HEK293T (cell line): ENCODE measurements around the gene ABHD17A.

Source experiments
- CTCF ChIA-PET: fragments of 350-600 bp; formaldehyde crosslinking; extraction: SDS; loops from one replicate; lab custom pipeline; 2021; ENCODE audit warnings: antibody characterized with exemption, inconsistent platforms; lab: Yijun Ruan, JAX
- POLR2A ChIA-PET: fragments of 350-600 bp; formaldehyde crosslinking; extraction: SDS; loops from one replicate; lab custom pipeline; 2020; ENCODE audit warnings: antibody characterized with exemption, inconsistent platforms; lab: Yijun Ruan, JAX
- DNase-seq: peaks from one replicate; pipeline ENCODE4 v3.0.0; 2012; ENCODE audit warnings: mixed read lengths; ENCODE audit errors: extremely low spot score
- ARNT ChIP-seq: fragments of 450-650 bp; IDR thresholded peaks from 2 replicates; pipeline ENCODE4 v1.6.1; 2017; ENCODE audit warnings: mild to moderate bottlenecking
- BHLHE40 ChIP-seq: fragments of 450-650 bp; IDR thresholded peaks from 2 replicates; pipeline ENCODE4 v1.6.1; 2016; ENCODE audit warnings: mild to moderate bottlenecking, moderate library complexity, borderline replicate concordance
- CTBP1 ChIP-seq: fragments of 450-650 bp; IDR thresholded peaks from 2 replicates; pipeline ENCODE4 v1.6.1; 2016; ENCODE audit warnings: borderline replicate concordance
- ELF4 ChIP-seq: fragments of 450-650 bp; IDR thresholded peaks from 2 replicates; pipeline ENCODE4 v1.6.1; 2017; ENCODE audit warnings: antibody characterized with exemption
- FOXA1 ChIP-seq: fragments of 450-650 bp; IDR thresholded peaks from 2 replicates; pipeline ENCODE4 v1.6.1; 2016; ENCODE audit warnings: mild to moderate bottlenecking
- FOXK2 ChIP-seq: fragments of 450-650 bp; IDR thresholded peaks from 2 replicates; pipeline ENCODE4 v1.6.1; 2016; ENCODE audit warnings: mild to moderate bottlenecking
- FOXM1 ChIP-seq: fragments of 450-650 bp; IDR thresholded peaks from 2 replicates; pipeline ENCODE4 v1.6.1; 2017; ENCODE audit warnings: mild to moderate bottlenecking, borderline replicate concordance
- HDGF ChIP-seq: fragments of 450-650 bp; IDR thresholded peaks from 2 replicates; pipeline ENCODE4 v1.6.1; 2017; ENCODE audit warnings: antibody characterized with exemption, borderline replicate concordance
- L3MBTL2 ChIP-seq: fragments of 450-650 bp; conservative IDR thresholded peaks from 2 replicates; pipeline ENCODE4 v1.6.1; 2016; ENCODE audit warnings: mild to moderate bottlenecking
- LEF1 ChIP-seq: fragments of 450-650 bp; IDR thresholded peaks from 2 replicates; pipeline ENCODE4 v1.6.1; 2017; ENCODE audit warnings: mild to moderate bottlenecking, borderline replicate concordance
- NFRKB ChIP-seq: fragments of 450-650 bp; IDR thresholded peaks from 2 replicates; pipeline ENCODE4 v1.6.1; 2016; ENCODE audit warnings: mild to moderate bottlenecking, moderate library complexity
- SP1 ChIP-seq: fragments of 450-650 bp; IDR thresholded peaks from 2 replicates; pipeline ENCODE4 v1.6.1; 2017
- SUZ12 ChIP-seq: fragments of 450-650 bp; IDR thresholded peaks from 2 replicates; pipeline ENCODE4 v1.6.1; 2016; ENCODE audit warnings: mild to moderate bottlenecking
- TARDBP ChIP-seq: fragments of 450-650 bp; IDR thresholded peaks from 2 replicates; pipeline ENCODE4 v1.6.1; 2016
- ZNF384 ChIP-seq: fragments of 450-650 bp; IDR thresholded peaks from 2 replicates; pipeline ENCODE4 v1.6.1; 2016
- TF ChIP-seq, protein P1 (sequence below): fragments of 450-650 bp; IDR thresholded peaks from 2 replicates; pipeline ENCODE4 v1.6.1; 2016

Gene ABHD17A

GRCh38 chr19:1874554-1875185 lies 10.6 kb downstream of the ABHD17A start:
- TF ChIP-seq LEF1: no peak
- peak; percentile 94 for TF ChIP-seq ZNF384
- TF ChIP-seq, protein P1, sequence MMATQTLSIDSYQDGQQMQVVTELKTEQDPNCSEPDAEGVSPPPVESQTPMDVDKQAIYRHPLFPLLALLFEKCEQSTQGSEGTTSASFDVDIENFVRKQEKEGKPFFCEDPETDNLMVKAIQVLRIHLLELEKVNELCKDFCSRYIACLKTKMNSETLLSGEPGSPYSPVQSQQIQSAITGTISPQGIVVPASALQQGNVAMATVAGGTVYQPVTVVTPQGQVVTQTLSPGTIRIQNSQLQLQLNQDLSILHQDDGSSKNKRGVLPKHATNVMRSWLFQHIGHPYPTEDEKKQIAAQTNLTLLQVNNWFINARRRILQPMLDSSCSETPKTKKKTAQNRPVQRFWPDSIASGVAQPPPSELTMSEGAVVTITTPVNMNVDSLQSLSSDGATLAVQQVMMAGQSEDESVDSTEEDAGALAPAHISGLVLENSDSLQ: peak; percentile 63
- POLR2A ChIA-PET: interaction anchor here (0.6 to 2.2 kb wide), 4 partner anchors 10 to 49 kb away, joined by 3 to 11 read pairs (median 6); no protein-coding TSS in a partner anchor
- CTCF ChIA-PET: interaction anchor here (0.6 to 1.9 kb wide), 2 partner anchors 29 to 37 kb away, joined by 3 to 5 read pairs; no protein-coding TSS in a partner anchor
- DNase-seq: no peak

DNA sequence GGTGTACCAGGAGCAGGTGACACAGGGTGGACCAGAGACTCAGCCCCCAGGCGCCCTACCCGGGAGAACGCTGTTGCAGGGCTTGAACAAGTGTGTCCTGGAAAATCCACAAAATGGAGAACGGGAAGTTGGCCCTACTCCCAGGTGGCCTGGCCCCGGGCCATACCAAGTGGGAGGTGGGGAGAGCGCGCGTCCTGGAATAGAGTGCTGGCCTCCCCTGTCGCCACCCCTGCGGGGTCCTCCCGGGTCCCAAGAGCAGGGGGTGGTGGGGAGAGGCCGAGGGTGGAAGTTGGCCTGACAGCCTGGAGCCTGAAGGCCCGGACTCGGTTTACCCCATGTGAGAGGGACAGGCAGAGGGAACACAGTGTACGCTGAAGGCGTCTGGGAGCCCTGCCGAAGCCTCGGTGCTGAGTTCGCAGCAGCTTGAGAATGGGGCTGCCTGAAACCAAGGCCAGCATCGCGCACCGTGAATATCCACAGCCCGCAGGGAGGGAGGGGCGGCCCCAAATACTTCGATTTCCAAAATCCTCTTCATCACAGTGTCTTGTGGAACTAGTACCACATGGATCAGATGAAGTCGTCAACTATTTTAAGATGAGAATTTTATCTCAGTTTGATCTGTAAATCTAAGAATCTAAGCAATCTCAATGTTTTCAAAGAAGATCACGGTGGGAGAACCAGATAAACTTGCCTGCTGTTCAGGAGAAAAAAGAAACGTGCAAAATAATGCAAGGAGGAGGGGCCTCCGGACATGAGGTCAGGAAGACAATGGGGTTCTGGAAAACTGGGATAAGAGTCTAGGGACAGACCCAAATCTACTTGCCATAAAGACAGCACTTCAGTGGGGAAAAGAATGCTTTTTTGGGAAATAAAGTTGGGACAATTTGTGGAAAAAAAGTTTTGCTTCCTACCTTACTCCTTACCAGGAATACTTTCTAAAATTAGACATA lies 11.5 kb downstream of the ABHD17A start:
- ChIA-PET CTCF (no interaction called here), POLR2A (no interaction called here)
- TF ChIP-seq FOXK2 (no peak), ELF4 (no peak), SUZ12 (no peak), BHLHE40 (no peak), CTBP1 (no peak), L3MBTL2 (no peak), TARDBP (no peak), SP1 (no peak), ARNT (no peak), FOXM1 (no peak), LEF1 (no peak), NFRKB (no peak), HDGF (no peak), ZNF384 (no peak), FOXA1 (no peak)
- TF ChIP-seq, protein P1: no peak
- DNase-seq: no peak

DNA sequence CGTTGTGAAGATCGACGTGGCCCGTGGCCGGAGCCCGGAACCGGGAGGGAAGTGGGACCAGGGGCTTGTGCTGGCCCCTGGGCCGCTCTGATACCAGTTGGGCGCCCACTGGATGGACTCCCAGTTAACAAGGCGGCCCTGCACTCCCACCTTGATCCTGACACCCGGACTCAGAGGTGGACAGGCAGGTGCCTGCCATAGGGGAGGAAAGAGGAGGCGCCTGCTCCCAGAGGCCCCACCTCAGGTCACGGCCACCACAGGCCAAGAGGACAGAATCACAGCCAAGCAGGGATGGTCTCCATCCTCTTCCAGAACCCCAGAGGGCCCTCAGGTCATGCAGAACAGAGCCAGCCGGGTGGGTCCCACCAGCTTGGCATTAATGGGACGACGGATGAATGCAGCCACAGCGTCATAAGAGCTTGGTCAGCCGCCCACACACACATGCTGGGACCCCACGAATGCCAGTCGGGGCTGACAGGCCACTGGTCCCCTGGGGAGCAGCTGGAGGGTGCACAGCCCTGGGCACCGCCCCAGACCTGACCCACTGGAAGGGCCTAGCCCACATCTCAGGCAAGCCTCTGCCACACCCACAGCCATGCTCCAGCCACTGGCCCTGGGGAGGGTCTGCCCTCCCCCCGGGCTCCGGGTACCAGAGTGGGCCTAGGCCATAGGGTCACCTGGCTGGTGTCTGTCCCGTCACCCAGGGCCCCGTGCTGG lies 12.3 kb downstream of the ABHD17A start:
- no peak for DNase-seq
- CTCF ChIA-PET: no interaction called here
- TF ChIP-seq LEF1 (no peak), L3MBTL2 (no peak), BHLHE40 (no peak), SUZ12 (no peak), CTBP1 (no peak), SP1 (no peak), HDGF (no peak), FOXA1 (no peak), FOXM1 (no peak), FOXK2 (no peak), NFRKB (no peak), ARNT (no peak), TARDBP (no peak)
- POLR2A ChIA-PET: no interaction called here

DNA sequence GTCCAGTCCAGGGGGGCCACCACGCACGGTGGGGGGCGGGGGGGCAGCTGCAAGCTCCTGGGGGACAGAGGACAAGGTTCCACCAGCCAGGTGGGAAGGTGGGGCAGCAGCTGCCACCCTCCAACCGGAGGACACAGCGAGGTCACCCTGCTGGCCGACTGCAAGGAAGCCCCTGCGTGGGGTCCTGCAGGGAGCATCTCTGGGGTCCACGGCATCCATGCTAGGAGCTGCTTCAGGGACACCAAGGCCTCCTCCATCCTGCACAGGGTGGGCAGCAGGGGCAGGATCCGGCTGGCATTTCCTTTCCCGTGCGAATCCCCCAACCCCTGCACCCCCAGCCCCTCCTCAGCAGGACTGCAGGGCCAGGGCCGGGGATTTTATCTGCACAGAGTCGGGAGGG lies 13.7 kb downstream of the ABHD17A start:
- no peak for TF ChIP-seq ELF4
- TF ChIP-seq CTBP1: no peak
- TF ChIP-seq, protein P1: no peak
- TF ChIP-seq ZNF384: no peak
- TF ChIP-seq NFRKB: no peak
- no peak for TF ChIP-seq ARNT
- ChIA-PET CTCF (no interaction called here), POLR2A (no interaction called here)
- DNase-seq: no peak

DNA sequence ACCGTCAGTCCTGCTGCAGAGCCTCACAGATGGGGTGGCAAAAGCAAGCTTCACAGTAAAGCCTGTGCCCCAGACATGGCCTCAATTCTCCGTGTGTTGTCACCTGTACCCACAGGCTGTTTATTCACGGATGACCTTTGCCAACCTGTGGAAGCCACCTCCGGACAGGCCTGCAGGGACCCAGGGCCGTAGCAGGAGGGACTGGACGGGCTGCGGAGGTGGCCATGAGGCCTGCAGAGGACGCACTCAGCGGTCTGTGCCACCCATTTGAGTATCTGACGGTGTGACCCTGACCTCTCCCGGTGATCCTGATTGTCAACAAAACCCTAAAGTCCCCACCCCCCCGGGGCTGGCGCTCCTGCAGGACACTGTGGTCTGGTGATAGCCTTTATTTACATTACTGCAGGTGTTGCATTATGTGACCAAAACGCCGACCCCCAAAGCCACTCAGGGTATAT lies 14.1 kb downstream of the ABHD17A start:
- ChIA-PET POLR2A (interaction anchor here (0.7 kb wide), 1 partner anchor 258 kb away, joined by 3 read pairs; no protein-coding TSS in a partner anchor), CTCF (no interaction called here)
- TF ChIP-seq ARNT (no peak), TARDBP (no peak), ELF4 (no peak), HDGF (no peak), BHLHE40 (no peak)
- DNase-seq: no peak

DNA sequence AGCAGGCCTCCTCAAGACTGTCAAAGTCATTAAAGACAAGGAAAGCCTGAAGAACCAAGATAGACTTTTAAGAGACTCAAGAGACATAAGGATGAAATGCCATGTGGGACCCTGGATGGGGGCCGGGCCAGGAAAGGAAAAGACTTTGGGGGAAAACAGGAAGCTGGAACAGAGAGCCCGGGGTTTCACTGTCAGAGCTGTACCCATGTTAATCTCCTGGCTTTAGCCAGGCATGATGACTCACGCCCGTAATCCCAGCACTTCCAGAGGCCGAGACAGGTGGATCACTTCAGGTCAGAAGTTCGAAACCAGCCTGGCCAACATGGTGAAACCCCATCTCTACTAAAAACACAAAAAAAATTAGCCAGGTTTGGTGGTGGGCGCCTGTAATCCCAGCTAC lies 16.3 kb downstream of the ABHD17A start:
- no peak for DNase-seq
- TF ChIP-seq, protein P1: no peak
- TF ChIP-seq ELF4 (no peak), NFRKB (no peak), HDGF (no peak), FOXK2 (no peak), SUZ12 (no peak), SP1 (no peak), CTBP1 (no peak)
- POLR2A ChIA-PET: no interaction called here
- CTCF ChIA-PET: interaction anchor here (0.9 kb wide), 1 partner anchor 61 kb away, joined by 3 read pairs; no protein-coding TSS in a partner anchor
